Measurements from ENCODE around the gene EVI5L.
A peak's percentile ranks its signal among the peaks of the same experiment; 100 is the strongest.

The EVI5L gene

DNA sequence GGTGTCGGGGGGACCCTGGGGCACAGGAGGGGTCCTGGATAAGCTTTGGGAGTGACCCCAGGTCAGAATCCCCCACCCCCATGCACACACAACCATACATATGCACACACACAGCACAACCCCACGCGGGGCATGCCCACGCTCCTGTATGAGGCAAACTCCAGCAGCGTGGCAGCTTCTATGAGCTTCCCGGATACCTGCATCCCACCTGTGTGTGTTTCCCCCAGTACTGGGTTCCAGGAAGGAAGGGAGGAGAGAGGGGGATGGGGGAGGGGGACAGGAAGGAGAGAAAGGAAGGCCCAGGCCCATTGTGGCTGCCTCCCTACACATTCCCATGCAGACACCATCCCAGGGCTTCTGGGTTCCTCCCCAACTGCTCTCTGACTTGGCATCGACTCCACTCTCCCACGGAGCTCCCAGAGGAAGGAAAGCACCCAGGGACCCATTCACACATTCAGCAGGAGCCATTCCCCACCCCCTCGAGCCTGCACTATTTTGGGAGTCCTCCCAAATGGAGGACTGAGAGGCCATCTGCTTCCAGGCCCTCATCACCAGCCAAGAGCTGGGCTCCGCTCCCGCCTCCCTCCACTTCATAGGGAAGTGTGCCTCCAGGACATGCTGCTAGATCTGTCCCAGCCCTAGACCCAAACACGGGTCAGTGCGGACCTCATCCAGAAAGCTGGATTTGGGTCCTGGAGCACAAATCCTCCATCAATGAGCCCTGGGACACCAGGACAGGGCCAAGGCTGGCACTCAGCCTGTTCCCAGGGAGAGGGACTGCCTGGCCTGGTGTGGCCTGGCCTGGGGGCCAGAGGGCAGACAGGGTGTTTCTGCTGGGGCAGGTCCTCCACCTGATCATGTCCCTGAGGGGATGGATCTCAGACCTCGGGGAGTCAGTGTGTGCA lies 30.9 kb downstream of the EVI5L start:
- DNase-seq (ENCODE audit: low read depth), result no peak

DNA sequence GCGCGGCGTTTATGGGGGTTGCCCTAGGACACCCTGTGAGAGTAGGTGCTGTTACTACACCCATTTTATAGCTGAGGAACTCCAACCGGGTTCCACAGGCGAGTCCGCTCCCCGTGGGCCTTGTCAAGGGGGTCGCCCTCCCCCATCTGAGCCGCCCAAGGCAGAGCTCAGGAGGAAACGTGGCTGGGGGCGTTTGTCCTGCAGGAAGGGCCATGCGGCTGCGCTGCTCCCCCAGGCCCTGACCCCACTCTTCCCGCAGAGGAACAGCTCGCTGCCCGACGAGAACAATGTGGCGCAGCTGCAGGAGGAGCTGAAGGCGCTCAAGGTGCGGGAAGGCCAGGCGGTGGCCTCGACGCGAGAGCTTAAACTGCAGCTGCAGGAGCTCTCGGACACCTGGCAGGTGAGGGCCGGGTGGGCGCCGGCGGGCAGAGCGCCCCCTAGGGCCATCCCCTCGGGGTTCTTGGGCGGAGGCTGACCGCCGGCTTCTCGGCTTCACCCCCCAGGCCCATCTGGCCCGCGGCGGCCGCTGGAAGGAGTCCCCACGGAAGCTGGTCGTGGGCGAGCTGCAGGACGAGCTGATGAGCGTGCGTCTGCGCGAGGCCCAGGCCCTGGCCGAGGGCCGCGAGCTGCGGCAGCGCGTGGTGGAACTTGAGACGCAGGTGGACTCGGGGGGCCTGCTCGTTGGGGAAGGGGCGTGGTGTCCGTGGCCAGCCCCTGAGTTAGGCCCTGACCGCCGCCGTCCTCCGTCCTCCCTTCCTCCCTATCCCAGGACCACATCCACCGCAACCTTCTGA lies 31.8 kb downstream of the EVI5L start:
- no peak for DNase-seq (ENCODE audit: low read depth)

DNA sequence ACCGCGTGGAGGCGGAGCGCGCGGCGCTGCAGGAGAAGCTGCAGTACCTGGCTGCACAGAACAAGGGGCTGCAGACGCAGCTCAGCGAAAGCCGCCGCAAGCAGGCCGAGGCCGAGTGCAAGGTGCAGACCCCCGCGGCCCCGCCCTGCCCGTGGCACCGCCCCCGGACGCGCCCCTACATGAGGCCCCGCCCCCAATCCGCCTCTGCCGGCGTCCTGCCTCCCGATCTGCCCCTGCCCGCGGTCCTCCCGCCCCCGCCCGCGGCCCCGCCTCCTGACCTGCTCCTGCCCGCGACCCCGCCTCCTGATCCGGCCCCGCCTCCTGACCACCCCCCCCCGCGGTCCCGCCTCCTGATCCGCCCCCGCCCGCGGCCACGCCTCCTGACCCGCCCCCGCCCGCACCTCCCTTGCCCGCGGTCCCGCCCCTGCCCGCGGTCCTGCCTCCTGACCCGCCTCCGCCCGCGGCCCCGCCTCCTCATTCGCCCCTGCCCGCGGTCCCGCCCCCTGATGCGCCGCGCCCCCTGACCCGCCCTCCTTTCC lies 32.5 kb downstream of the EVI5L start:
- peak; percentile 53 for DNase-seq (ENCODE audit: low read depth)

DNA sequence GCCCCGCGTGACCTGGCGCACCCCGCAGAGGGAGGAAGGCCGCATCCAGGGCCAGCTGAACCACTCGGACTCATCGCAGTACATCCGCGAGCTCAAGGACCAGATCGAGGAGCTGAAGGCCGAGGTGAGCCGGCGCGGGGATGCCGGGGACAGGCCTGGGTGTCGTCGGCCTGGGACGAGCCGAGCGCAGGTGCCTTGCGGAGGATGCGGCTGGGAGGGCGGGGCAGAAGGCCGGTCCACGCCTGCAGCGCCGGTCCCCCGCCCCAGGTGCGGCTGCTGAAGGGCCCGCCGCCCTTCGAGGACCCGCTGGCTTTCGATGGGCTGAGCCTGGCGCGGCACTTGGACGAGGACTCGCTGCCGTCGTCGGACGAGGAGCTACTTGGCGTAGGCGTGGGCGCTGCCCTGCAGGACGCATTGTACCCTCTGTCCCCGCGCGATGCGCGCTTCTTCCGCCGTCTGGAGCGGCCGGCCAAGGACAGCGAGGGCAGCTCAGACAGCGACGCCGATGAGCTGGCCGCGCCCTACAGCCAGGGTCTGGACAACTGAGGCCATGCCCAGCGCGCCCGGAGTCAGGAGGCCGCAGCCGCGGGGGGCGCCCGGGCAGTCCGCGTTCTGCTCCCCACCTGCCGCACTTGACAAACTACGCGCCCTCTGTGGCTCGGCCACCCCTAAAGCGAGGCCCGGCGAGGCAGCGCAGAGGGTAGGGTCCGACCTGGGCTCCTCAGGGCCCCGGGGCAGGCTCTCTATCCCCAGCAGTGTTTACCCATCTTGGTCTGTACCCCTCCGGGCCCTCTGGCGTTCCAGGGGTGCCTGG lies 33.3 kb downstream of the EVI5L start:
- DNase-seq (ENCODE audit: low read depth), result no peak

DNA sequence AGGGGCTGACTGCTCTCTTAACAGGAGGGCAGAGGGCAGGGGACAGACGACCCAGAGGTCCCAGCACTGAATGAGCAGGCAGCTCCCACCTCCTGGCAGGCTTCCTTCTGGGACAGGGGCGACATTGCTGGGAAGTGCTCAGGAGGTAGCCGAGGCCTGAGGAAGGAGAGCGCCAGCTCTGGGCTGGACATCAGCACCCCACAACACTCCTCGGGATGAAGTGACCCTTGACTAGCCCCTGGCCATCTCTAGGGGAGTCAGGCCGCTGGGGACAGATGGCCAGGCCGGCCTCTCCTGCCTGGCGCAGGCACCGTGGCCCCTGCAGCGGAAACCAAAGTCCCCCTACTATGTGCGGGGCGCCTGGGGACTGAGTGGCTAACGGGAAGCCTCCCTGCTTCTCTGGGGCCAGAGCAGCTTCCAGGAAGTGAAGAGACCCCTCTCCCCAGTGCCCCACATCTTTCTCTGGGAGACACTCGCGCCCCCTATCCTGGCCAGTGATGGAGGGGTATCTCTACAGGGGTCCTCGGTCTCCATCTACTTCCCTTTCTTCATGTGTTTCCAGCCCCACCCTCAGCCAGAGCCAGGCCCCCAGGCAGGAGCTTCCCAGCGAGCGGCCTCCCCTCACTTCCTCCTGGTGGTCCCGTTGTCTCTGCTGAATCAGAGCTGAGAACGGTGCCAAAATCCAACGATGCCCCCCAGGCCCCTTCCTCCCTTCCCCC lies 34.1 kb downstream of the EVI5L start:
- DNase-seq (ENCODE audit: low read depth), result no peak

DNA sequence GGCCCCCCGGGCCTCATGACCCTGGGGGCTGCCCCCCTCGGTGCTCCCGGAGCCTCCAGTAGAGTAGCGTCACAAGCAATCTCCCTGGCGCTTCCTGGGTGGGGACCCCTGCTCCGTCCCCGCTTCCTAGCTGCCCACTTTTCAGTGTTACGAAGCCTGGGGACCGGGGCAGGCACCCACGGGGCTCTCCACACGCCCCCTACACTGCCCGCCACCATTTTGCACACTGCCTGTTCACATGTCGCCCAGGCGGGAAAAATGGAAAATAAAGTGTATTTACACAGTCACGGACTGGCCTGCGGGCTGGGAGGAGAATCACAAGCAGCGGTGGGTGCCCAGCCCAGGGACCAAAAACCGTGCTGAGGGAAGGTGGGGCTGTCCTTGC lies 34.7 kb downstream of the EVI5L start:
- no peak for DNase-seq (ENCODE audit: low read depth)

DNA sequence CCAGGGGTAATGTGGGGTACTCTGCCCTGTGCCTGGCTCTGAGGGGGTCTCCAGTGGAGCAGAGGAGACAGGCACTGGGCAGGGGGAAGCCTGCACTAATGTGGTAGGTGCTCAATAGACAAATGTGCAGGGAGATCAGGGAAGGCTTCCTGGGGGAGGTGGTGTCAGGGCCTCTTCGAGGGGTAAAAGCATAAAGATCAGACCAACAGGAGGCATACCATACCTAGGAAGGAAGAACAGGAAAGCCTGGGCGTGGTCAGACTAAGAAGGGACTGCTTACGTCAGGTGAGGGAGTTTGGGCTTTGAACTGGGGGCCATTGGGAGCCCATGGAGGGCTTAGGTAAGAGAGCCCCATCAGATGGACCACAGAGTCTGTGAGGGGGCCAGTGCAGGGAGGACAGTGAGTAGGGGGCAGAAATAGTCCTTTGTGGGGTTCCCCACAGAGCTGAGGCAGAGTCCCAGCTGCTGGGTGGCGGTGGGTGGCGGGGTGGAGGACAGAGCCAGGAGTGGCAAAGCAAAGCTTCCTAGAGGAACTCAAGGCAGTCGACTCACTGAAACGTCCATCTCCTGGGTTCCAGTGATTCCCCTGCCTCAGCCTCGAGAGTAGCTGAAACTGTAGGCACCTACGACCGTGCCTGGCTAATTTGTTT lies 35.4 kb downstream of the EVI5L start:
- DNase-seq (ENCODE audit: low read depth), result no peak

DNA sequence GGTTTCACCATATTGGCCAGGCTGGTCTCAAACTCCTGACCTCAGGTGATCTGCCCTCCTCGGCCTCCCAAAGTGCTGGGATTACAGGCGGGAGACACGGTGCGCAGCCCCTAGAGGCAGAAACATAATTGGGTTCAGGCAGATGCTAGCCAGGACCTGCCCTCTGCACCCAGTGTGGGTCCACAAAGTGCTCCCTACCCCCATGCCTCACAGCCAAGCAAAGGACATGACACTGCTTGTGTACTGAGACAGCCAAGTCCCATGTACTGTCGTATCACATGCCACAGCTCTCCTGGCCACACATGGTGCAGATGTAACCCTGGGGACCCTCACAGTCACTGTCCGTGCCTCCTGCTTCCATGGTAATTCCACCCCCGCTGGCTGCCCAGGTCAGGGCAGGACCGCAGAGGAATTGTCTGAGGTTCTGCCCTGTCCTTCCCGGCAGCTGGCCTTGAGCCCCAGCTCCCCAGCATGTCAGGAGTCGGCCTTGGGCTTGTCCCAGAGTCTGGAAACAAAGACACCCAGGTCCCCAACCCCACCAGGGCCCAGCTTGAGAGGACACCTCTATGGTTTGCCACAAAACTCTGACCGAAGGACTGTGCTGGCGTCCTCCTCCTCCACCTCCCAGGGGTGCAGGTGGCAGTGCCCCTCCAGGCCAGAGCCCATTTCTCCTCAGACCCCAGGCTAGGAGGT lies 36.5 kb downstream of the EVI5L start:
- no peak for DNase-seq (ENCODE audit: low read depth)

DNA sequence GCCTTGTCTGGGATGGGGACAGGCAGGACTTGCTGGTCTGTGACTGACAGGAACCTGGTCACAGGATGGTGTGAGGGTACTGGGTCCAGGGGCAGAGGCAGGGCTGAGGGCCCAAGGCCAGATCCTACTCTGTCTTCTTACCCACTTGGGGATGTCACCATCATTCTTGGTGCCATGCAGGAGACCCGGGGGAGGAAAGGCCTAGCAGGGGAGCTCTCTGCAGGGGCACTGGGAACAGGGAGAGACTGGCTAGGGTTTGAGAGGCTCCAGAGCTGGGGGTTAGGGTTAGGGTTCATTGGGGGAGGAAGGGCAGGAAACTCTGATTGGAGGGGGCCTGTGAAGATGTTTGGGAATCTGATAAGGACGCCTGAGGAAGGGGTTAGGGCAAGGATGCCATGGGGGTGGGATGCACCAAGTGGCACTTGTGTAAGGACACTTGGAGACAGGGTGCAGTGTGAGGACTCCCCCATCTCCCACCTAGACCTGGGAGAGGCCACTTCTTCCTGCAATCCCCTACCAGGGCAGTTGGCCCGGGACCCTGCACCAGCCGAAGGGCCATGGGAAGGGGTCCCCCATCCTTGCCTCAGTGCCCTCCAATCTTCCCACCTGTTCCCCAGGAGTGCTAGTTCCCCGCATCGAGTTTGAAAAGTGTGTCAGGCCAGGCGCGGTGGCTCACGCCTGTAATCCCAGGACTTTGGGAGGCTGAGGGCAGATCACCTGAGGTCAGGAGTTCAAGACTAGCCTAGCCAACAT lies 37.2 kb downstream of the EVI5L start:
- DNase-seq (ENCODE audit: low read depth), result no peak

DNA sequence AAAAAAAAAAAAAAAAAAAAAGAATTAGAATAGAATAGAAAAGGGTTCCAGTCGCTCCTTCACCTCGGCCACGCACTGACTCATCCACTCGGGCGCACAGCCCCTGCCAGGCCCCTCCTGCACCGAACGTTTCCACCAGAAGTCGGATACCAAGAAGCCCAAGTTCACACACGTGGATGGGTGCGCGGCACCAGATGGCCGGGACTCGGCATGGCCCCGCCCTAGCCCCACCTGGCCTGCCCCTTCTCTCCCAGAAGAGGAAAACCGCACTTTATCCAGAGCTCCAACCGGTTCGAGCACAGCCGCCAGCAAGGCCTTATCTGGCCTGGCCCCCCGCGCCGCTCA lies 38.3 kb downstream of the EVI5L start:
- no peak for DNase-seq (ENCODE audit: low read depth)

DNA sequence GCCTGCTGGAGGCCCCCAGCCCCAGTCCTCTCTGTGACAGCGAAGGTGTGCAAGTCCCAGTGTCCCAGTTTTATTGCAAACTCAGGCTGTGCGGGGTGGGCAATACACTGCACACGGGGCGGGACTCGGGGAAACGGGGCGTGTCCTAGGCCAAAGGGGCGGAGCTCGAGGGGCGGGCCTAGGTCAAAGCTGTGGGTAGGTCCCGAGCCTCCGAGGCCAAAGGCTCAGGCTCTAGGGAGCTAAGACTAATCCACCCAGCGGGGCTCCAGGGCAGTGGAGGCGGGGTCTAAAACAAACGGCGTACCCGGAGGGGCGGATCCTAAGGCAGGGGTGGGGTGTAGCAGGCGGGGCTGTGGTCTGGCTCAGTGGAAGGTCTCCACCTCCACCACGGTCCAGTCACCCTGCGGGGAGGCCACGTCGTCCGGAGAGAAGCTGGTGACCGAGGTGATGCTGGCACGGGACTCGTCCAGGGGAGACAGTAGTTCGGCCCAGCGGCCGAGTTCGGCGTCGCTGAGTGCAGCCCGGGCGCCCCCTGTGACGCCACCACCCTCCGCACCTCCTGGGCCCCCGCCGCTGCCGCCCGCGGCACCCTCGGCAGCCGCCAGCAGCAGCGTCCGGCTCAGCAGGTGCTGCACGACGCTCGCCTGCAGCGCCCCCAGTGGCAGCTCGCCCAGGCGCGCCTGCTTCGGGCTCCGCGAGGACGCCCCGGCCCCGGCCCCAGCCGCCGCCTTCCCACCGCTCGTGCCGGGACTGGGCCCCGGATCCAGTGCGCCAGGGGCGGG lies 38.8 kb downstream of the EVI5L start:
- peak; percentile 71 for DNase-seq (ENCODE audit: low read depth)

DNA sequence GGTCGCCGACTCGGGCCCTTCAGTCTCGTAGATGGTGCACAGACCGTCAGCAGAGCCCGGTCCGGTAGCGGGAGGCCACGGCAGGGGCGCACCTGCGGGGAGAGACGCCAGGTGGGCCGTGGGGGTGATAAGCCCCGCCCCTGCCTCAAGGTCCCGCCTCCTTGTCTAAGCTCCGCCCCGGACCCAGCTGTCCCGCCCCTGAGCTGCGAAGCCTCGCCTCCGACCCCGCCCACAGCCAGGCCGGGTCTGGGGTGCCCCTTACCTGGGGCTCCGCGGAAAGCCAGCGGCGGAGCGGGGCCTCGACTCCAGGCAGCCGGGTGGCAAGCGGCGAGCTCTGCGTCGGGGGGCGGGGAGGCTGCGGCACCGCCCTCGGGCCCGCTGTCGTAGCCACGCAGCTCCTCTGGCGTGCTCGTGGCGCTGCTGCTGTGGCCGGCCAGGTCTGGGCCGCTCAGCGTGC lies 39.5 kb downstream of the EVI5L start:
- DNase-seq (ENCODE audit: low read depth), result peak; percentile 60

DNA sequence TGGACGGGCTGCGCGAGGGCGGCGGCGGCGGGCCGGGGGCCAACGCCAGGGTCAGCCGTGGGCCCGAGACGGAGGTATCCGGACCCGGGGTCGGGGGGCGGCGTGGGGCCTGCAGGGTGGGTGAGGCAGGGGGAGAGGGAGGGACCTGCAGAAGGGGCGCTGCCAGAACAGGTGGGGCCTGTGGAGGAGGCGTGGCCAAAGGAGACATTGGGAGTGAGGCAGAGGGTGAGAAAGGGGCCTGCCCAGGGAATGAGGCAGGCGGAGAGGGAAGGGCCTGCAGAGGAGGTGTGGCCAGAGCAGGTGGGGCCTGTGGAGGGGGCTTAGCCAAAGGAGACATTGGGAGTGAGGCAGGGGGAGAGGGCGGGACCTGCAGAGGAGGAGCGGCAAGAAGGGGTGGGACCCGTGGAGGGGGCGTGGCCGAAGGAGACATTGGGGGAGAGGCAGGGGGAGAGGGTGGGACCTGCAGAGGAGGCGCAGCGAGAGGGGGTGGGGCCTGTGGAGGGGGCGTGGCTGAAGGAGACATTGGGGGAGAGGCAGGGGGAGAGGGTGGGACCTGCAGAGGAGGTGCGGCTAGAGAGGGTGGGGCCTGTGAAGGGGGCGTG lies 40.0 kb downstream of the EVI5L start:
- DNase-seq (ENCODE audit: low read depth), result peak; percentile 24

DNA sequence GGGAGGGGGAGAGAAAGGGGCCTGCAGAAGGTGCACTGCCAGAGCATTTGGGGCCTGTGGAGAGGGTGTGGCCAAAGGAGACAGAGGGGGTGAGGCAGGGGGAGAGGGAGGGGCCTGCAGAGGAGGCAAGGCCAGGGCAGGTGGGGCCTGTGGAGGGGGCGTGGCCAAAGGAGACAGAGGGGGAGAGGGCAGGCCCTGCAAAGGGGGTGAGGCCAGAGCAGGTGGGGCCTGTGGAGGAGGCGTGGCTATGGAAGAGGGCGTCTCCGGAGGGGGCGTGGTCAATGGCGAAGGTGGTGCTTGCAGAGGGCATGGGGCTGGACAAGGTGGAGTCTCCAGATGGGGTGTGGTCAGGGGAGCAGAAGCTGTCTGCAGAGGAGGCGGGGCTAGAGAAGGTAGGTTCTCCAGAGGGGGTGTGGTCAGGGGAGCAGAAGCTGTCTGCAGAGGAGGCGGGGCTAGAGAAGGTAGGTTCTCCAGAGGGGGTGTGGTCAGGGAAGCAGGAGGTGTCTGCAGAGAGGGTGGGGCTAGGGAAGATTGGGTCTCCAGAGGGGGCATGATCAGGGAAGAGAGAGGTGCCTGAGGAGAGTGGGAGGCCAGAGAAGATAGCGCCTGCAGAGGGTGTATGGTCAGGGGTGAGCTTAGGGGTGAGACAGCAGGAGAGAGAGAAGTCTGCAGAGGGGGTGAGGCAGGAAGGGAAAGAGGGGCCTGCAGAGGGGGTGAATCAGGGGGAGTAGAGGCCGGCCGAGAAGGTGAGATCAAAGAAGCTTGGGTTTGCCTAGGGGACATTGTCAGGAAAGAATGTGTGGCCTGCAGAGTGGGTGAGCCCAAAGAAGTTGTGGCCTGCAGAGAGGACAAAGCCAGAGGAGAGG lies 40.8 kb downstream of the EVI5L start:
- peak; percentile 24 for DNase-seq (ENCODE audit: low read depth)

DNA sequence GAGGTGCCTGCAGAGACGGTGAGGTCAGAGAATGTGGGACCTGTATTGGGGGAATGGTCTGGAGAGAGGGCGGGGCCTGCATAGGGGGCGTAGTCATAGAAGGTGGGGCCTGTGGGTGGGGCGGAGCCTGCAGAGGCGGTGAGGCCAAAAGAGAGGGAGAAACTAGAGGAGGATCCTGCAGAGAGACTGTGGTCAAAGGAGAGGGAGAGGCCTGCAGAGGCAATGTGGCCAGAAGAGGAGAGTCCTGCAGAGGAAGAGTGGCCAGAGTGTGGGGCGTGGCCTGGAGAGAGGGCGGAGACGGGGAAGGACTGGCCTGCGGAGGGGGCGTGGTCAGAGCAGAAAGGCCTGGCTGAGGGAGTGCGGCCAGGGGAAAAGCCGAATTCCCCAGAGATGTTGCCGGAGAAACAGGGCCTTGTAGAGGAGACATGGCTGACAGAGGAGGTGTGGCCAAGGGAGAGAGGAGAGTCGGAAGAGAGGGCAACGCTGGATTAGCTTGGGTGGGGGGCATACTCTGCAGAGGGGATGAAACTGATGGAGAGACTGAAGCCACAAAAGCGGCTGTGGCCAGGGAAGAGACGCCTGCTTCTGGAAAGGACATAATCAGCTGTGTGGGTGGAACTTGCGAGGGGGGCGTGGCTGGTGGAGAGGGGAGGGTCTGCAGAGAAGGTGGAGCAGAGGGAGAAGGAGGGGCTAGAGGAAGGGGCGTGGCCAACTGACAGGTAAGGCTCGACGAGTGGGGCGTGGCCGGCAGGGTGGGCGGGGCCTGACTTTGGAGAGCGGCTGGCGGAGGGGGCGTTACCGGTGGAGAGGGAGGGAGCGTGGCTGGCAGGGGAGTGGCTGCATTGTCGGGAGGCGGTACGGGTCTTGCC lies 41.7 kb downstream of the EVI5L start:
- peak; percentile 64 for DNase-seq (ENCODE audit: low read depth)
